ENCODE data around the gene KREMEN2.
A peak's percentile ranks its signal among the peaks of the same experiment; 100 is the strongest.

Gene KREMEN2

GRCh38 chr16:2973093-2973492 is 9.0 kb downstream of the KREMEN2 start:
- peak in 19 of 42 donors; percentile 37 to 76 (median 54) for DNase-seq
- intact Hi-C loops (cut with DNase I) = loop anchor here (5.0 kb wide), 1 partner anchor 56 kb away; no protein-coding TSS in a partner anchor

GRCh38 chr16:2973605-2974318 is 9.7 kb downstream of the KREMEN2 start:
- DNase-seq = peak in 15 of 42 donors; percentile 27 to 70 (median 50)
- intact Hi-C loops (cut with DNase I) = loop anchor here (5.0 kb wide), 1 partner anchor 56 kb away; no protein-coding TSS in a partner anchor

DNA sequence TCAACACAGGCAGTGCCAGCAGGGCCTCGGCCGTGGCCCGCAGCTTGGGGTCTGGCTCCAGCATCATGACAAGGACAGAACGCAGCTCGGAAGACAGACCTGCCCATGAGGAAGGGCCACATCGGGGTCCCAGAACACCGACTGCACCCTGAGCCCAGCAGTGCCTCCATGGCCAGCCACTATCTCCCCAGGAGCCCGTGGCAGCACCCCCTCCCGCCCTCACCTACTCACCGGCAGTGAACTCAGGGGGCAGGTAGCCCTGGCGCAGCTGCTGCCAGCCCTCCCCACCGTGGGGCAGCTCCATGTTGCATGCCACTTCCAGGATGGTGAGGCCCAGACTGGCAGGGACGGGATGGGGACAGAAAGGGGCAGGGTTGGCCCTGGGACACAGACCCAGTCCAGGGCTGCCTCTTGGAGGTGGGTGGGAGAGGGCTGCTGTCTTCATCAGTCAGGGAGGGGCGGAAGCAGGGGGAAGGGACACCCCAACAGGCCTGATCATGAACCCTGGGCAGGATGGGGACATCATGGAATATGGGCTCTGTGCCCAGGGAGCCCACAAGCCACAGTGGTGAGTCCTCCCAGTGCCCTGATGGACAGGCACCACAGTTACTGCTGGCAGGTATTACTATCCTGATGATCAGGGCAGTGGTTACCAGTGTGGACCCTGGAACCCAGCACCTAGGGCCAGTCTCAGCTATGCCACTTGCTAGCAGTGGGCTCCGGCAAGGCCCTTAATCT is 10.4 kb downstream of the KREMEN2 start:
- intact Hi-C loops (cut with DNase I) = loop anchor here (5.0 kb wide), 1 partner anchor 57 kb away; no protein-coding TSS in a partner anchor

DNA sequence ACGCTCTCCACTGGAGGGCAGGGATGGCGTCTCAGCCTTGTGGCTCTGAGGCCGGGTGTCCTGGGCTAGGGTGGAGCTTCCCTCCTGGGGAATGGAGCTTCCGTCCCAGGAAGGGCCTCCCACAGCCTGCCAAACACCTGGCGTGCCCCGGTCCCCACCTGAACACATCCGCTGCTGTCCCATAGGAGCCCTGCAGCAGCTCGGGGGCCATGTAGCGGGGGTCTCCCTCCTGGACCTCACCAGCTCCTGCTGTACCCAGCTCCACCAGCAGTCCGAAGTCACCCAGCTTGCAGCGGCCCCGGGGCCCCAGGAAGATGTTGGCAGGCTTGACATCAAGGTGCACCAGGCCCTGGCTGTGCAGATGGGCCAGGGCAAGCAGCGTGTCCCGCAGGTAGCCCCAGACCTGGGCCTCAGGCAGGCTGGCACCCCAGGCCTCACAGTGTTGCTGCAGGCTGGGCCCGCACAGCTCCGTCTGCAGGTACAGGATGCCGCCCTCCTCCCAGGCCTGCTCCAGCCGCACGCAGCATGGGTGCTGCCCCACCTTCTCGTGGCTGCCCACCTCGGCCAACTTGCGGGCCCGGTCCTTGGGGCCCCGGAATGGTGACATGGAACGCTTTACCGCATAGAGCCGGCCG is 11.2 kb downstream of the KREMEN2 start:
- intact Hi-C loops (cut with DNase I) = no loop called here
- DNase-seq = no peak

More for the DNA sequence above, 10.4 kb downstream of the KREMEN2 start:
- no peak for DNase-seq

DNA sequence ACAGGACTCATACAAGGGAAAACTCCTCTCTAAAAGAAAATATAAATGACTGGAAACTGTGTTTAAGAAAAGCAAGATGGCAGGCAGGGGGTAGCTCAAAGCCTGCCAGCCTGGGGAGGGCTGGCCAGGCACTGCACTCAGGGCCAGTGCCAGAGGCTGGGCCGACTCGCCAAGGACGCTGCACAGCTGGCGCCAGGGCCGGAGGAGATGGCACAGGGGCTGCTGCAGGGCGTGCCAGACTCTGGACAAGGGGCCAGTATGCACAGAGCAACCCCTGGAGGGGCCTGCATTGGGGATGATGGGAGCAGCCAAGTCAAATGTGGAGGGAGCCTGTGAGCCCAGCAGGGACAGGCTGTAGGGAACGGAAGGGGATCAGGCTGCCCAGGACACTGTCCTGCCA is 12.1 kb downstream of the KREMEN2 start:
- peak in 10 of 42 donors; percentile 34 to 66 (median 46) for DNase-seq
- intact Hi-C loops (cut with DNase I) = no loop called here

DNA sequence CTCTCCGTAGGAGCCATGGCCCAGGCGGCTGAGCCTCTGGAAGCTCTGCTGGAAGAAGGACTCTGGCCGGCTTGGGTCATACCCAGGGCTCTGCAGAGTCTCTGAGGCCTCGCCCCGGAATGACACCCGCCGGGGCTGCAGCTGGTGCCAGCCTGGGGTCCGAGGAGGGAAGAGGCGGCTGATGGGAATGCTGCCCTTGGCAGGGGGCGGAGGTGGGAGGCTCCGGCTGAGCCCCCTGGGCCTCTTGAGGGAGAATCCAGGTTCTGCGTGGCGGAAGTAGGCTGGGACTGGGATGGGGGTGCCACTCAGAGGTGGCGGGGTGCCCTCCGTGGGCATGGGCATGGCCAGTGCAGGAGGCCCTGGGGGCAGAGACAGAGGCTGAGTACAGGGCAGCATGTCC is 12.6 kb downstream of the KREMEN2 start:
- intact Hi-C loops (cut with DNase I) = no loop called here
- no peak for DNase-seq

- intact Hi-C loops (cut with DNase I) = no loop called here
- DNase-seq = peak in 9 of 42 donors; percentile 26 to 55 (median 33)
Measured at GRCh38 chr16:2977440-2977839, 13.4 kb downstream of the KREMEN2 start.

DNA sequence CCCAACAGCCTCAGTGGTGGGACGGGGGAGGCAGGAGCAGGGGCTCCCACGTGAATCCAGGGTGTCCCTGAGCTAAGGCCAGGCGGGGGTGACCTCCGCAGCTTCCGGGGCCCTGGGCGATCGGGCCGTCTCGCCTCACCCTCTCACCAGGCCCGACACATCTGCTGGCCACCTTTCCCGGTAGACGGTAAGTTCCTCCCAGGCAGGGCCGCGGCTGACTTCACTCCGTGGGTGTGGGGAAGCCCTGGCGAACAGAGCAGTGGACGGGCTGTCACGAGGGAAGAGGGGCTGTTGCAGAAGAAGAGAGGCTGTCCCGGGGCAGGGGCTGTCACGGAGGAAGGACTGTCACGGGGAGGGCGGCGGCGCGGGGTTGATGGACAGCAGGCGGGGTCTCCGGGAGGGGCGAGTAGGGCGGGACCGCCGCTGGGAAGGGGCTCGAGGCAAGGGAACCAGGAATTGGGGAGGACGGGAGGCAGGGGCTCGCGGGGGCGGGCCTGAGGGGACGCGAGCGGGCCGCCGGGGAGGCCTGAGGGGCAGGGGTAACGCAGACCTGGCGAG is 15.7 kb downstream of the KREMEN2 start:
- no peak for DNase-seq
- intact Hi-C loops (cut with DNase I) = no loop called here

- intact Hi-C loops (cut with DNase I) = no loop called here
- peak; percentile 72 to 97 (median 91) for DNase-seq
Measured at GRCh38 chr16:2980227-2981176, 16.4 kb downstream of the KREMEN2 start, which contains the start of gene PKMYT1. PKMYT1 (minus strand) TSS chr16:2980446; CDS start chr16:2979657, 789 bp downstream.

- intact Hi-C loops (cut with DNase I) = no loop called here
- no peak for DNase-seq
Measured at GRCh38 chr16:2981177-2981898, 17.3 kb downstream of the KREMEN2 start.

- no peak for DNase-seq
- intact Hi-C loops (cut with DNase I) = no loop called here
Measured at GRCh38 chr16:2981899-2982250, 17.8 kb downstream of the KREMEN2 start.

GRCh38 chr16:2982402-2982801 is 18.3 kb downstream of the KREMEN2 start:
- intact Hi-C loops (cut with DNase I) = no loop called here
- DNase-seq = no peak

DNA sequence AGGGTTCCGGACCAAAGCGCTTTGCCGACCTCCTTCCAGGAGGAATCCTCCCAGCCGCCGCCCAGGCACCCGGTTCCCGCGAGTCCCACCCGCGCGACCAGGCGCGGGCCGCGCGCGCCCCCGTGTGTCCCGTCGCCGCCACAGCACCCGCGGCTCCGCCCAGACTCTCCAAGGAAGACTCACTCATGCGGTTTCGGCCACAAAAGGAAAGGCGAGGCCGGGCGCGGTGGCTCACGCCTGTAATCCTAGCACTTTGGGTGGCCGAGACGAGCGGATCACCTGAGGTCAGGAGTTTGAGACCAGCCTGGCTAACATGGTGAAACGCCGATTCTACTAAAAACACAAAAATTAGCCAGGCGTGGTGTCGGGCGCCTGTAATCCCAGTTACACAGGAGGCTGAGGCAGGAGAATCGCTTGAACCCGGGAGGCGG is 19.6 kb downstream of the KREMEN2 start:
- DNase-seq = peak; percentile 53 to 93 (median 84)
- intact Hi-C loops (cut with DNase I) = no loop called here

GRCh38 chr16:2985462-2985861 is 21.4 kb downstream of the KREMEN2 start:
- no peak for DNase-seq
- intact Hi-C loops (cut with DNase I) = no loop called here

DNA sequence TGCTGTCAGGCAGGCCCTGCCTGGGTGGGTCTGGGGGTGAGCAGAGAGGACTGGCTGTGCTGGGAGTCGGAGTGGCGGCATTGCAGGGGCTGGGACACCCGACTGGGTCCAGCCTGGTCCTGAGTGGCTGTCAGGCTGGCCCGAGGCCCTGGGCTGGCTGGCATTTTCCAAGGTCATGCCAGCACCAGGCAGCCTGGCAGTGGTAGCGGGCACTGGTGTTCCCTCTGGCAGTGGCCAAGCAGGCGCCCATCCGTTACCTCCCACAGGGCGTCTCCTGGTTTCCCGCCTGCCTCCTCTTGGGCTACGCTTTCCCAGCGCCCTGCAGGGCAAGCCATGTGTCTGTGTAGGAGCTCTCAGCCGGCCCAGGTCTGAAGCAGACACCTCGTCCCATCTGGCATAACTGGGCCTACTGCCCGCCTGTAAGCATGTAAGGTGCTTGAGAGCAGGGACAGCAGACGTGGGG is 21.8 kb downstream of the KREMEN2 start:
- no peak for DNase-seq
- intact Hi-C loops (cut with DNase I) = no loop called here

DNA sequence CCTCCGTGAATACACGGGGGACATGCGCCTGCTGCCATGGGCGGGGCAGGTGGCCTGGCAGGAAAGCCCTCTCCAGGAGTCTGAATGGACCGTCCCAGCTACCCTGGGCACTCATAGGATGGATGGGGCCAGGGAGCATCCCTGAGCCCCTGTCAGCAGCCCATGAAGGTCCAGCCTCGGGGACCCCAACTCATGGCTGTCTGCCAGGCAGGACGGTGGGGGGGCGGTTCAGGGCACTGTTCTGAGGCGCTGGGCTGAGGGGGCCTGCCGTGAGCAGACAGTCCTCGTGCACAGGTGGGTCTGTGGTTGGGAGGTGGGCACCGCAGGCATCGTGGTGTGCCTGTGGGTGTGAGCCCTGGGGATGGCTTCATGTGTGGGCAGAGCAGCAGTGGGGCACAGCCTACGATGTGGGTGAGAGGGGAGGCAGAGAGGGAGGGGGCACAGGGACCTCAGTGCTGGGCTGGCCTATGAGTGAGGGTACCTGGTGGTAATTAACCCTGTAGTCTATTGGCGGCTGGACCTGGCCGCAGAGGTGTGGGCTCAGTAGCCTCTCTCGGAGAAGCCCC is 22.6 kb downstream of the KREMEN2 start:
- intact Hi-C loops (cut with DNase I) = no loop called here
- no peak for DNase-seq

- intact Hi-C loops (cut with DNase I) = no loop called here
- DNase-seq = no peak
Measured at GRCh38 chr16:2987286-2987685, 23.2 kb downstream of the KREMEN2 start.

Data from head of caudate nucleus (tissue), 42 donors.